Stimulated activated CD8-positive, alpha-beta memory T cell treated with anti-CD3 and anti-CD28 coated beads, Interleukin-7, amount 100 ng/mL, for 48 hours (primary cell): ENCODE data around the gene TBXA2R.

Source experiments
- DNase-seq, 2 donors: peaks; one replicate each; pipeline ENCODE4 v3.0.0-alpha.2; 2020; ENCODE audit warnings: low read depth in 1 of 2; ENCODE audit errors: extremely low read depth in 1 of 2

The TBXA2R gene

GRCh38 chr19:3620817-3621547 is 14.3 kb upstream of the TBXA2R start:
- no peak for DNase-seq

DNA sequence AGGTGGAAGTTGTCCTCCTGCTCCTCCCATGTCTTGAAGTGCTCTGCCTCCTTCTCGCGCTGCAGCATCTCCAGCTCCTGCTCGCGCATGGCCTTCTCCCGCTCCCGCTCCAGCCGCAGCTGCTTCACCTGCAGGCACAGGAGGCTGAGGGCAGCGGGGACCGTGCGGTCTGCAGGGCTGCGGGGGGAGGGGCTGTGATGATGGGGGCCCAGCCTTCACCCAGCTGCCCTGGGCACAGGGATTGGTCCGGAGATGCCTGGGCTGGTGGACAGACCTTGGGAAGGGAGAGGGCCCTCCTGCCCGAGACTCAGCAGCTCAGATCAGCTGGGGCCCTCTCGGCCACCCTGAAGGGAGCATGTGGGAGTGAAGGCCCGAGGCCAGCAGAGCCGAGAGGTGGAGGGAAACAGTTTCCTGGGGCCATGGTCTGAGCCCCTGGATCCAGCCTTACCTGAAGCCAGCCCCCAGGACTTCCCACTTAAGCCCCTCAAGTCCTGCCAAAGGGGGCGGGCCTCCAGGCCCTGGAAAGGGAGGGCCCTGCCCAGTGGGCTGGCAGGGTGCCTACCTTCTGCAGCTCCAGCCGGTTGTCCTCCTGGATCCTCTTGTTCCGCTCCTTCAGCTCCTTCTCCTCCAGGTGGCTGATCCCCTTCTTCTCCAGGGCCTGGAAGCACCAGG is 13.6 kb upstream of the TBXA2R start:
- no peak for DNase-seq

- no peak for DNase-seq
Measured at GRCh38 chr19:3619631-3620012, 12.9 kb upstream of the TBXA2R start.

DNA sequence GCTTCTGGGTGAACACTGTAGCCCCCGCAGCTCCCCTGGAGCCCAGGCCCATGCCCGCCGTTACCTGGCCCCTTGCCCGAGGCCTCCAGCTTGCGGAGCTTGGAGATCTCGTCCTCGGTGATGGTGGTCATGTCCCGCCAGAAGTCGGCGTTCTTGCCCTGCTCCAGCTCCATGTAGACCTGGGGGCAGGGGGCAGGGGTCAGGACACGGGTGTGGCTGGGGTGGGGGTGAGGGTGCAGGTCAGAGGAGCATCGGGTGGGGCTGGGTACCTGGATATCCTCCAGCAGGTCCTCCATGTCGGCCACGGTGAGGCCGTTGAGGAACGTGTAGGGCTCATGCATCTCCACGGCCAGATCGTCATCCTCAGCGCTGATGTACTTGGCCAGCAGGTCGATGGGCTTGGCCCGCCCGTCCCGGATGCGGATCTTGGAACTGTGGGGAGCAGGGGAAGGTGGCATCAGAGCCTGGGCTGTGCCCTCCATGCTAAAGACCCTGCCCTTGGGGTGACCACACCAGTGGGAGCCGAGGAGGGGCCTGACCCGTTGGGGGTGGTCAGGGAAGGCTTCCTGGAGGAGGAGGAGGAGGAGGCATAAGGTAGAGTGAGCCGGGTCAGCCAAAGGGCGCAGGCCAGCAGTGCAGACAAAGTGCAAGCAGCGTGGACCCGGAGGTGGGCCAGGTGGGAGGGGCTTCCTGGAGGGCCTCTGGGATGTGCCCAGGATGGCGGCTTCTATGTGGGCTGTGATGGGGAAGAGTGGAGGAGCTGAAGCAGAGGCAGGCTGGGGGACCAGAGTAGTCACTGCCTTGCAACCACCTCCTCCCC is 12.3 kb upstream of the TBXA2R start:
- DNase-seq = no peak

DNA sequence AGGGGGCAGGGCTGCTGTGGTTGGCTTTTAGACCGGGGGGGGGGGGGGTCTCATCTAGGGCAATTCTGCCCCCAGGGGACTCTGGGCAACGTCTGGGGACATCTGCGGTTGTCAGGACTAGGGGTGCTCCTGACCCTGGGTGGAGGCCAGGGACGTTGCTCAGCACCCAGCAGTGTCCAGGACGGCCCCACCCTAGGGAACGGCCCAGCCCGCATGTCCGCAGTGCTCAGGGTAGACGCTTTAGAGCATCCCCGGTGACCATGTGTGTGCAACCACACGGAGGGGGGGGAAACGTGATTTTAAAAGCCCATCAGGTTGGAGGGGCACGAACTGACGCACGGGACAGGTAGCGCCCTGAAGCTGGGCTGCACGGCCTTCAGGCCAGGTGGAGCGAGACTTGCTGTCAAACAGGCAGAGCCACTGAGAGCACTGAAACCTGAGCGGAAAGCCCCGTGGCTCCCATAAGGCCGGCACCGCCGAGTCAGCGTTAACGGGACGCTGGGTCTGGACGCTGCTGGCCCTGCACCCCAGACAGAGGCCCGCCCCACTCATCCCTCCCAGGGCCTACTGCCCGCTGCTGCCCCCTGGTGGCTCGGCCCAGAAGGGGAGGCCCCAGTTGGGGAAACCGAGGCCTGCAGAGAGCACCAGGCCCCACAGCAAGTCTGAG is 11.6 kb upstream of the TBXA2R start:
- no peak for DNase-seq

DNA sequence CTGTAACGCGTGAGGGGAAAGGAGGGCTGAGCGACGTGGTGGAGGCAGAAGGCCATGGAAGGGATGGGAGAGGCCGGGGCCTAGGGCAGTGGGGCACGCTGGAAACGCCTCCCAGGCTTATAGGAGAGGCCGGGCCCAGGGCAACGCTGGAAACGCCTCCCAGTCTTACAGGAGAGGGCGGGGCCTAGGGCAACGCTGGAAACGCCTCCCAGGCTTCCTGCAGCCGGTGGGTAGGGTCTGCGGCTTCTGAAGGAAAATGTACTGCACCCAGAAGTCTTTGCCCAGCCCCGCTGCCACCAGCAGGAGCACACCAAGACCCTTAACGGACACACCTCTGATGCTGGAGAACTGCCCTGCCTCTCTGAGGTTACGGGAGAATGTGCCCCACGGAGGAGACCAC is 10.8 kb upstream of the TBXA2R start:
- DNase-seq = no peak

DNA sequence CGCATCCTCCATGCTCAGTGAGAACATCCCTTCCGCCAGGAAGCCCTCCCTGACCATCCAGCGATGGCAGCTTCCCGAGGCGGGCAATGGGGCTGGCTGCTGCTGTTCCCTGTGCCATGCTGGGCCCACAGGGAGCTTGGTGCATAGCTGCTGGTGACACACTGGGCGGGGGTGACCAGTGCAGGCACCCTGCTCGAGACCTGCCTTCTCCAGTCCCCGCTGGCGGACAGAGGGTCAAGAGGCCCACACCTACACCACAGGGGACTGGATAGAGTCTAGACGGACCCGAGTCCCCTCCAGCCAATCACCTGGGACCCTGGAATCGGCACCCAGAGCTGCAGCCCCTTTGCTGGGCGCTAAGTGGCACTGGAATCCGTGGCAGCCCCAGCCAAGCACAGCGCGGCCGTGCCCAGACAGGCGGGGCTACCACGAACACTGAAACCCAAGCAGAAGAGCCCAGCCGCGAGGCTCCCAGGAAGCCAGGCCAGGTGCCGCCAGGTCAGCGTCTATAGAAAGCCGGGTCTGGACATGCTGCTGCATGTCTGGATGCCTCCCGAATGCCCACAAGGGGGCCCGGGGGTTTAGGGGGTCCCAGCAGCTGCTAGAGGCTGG is 9.0 kb upstream of the TBXA2R start:
- no peak for DNase-seq

DNA sequence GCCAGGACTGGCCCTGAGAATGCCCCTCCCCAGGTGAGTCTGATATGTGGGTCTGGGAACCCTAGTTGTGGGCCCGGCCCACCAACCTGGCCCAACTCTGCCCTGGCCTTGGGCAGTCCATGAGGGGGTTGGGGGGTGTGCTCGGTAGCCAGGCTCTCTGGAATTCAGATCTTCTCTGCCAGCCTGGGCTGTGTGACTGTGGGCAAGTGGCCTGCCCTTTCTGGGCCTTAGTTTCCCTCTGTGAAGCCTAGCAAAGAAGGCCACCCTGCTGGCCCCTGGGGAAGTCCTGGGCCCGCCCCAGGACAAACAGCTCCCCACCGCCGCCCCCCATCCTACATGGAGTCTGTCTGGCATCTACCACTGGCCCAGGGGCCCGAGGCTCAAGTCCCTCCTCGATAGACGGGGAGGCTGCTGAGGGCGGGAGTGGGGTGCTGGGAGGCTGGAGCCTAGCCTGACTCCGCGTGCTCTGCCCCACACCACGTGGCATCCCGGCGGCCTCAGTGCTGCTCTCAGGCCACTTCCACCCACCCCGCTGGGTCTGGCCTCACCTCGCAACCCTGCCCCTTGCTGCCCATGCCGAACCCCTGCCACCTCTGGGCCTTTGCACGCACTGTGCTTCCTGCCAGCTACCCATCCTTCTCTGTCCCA is 8.3 kb upstream of the TBXA2R start:
- no peak for DNase-seq

GRCh38 chr19:3613818-3614661 is 7.4 kb upstream of the TBXA2R start:
- DNase-seq = no peak

GRCh38 chr19:3612901-3613741 is 6.4 kb upstream of the TBXA2R start:
- DNase-seq = no peak

GRCh38 chr19:3612330-3612729 is 5.7 kb upstream of the TBXA2R start:
- no peak for DNase-seq

DNA sequence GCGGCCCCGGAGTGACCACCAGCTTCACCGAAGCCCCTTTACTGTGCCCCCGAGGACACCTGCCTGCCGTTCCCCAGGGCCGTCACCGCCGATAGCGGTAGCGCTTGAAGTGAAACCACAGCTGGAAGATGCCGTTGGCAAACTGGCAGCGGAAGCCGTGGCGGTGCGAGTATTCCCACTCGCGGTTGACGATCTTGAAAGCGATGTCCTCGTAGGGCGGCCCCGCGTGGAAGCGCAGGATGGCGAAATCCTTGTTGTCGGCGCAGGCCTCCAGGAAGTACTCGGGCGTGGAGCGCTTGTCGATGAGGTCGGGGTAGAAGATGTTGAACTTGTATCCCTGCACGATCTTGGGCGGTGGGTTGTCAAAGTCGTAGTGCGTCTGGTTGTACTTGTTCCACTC is 5.2 kb upstream of the TBXA2R start:
- DNase-seq = no peak

GRCh38 chr19:3610745-3611717 is 4.4 kb upstream of the TBXA2R start:
- no peak for DNase-seq

GRCh38 chr19:3609779-3610719 is 3.4 kb upstream of the TBXA2R start:
- no peak for DNase-seq

- DNase-seq = no peak
Measured at GRCh38 chr19:3608750-3609322, 2.2 kb upstream of the TBXA2R start.

GRCh38 chr19:3608079-3608641 is 1.5 kb upstream of the TBXA2R start:
- DNase-seq = no peak
